HG02678 (cell line): ENCODE data around the gene DHRS11.

ENCODE experiments used
- ATAC-seq: cut with Tn5 transposase; IDR thresholded peaks from one replicate; pipeline ENCODE4 v1.9.1; 2021; ENCODE audit warnings: mild to moderate bottlenecking, moderate library complexity; ENCODE audit not compliant: unreplicated experiment

DHRS11 gene

GRCh38 chr17:36591434-36592315 is at the start of gene DHRS11:
Gene DHRS11 (plus strand): TSS chr17:36591879. CDS start chr17:36592010, 131 bp downstream.
- ATAC-seq, result peak; percentile 91

GRCh38 chr17:36542755-36543154 is 48.9 kb upstream of the DHRS11 start:
- no peak for ATAC-seq

GRCh38 chr17:36544044-36544306 is 47.7 kb upstream of the DHRS11 start:
- no peak for ATAC-seq

- peak; percentile 53 for ATAC-seq
Observed at GRCh38 chr17:36544307-36545076, 47.2 kb upstream of the DHRS11 start, which contains the start of gene GGNBP2. Gene GGNBP2 (plus strand): TSS chr17:36544919. CDS start chr17:36545725, 806 bp downstream.

- ATAC-seq, result peak; percentile 39
Observed at GRCh38 chr17:36545077-36545464, 46.6 kb upstream of the DHRS11 start.

GRCh38 chr17:36545465-36546417 is 45.9 kb upstream of the DHRS11 start:
- peak; percentile 69 for ATAC-seq

- ATAC-seq, result no peak
Observed at GRCh38 chr17:36546418-36547093, 45.1 kb upstream of the DHRS11 start.

- ATAC-seq, result no peak
Observed at GRCh38 chr17:36547776-36548175, 43.9 kb upstream of the DHRS11 start.

GRCh38 chr17:36550491-36551417 is 40.9 kb upstream of the DHRS11 start:
- no peak for ATAC-seq

GRCh38 chr17:36553459-36553858 is 38.2 kb upstream of the DHRS11 start:
- no peak for ATAC-seq

GRCh38 chr17:36566081-36566480 is 25.6 kb upstream of the DHRS11 start:
- no peak for ATAC-seq

- no peak for ATAC-seq
Observed at GRCh38 chr17:36575028-36575427, 16.7 kb upstream of the DHRS11 start.

- no peak for ATAC-seq
Observed at GRCh38 chr17:36576793-36577192, 14.9 kb upstream of the DHRS11 start.

GRCh38 chr17:36578671-36579070 is 13.0 kb upstream of the DHRS11 start:
- ATAC-seq, result no peak

- ATAC-seq, result no peak
Observed at GRCh38 chr17:36583787-36584186, 7.9 kb upstream of the DHRS11 start.

GRCh38 chr17:36586138-36586537 is 5.5 kb upstream of the DHRS11 start:
- ATAC-seq, result no peak

GRCh38 chr17:36590082-36590481 is 1.6 kb upstream of the DHRS11 start:
- ATAC-seq, result no peak

- ATAC-seq, result no peak
Observed at GRCh38 chr17:36592316-36592715, 637 bp downstream of the DHRS11 start.

GRCh38 chr17:36592716-36593321 is 1.1 kb downstream of the DHRS11 start:
- no peak for ATAC-seq
